GM12864 (cell line): Measurements from ENCODE around the gene MAP7D2.

Experiments
- DNase-seq: peaks from one replicate; pipeline ENCODE4 v3.0.0-alpha.2; 2011; ENCODE audit warnings: low read depth
- H3K4me3 ChIP-seq: 2 replicates; pipeline ENCODE4 v1.5.1; 2011; ENCODE audit warnings: mild to moderate bottlenecking, low read depth, low read length, control low read depth
- TF ChIP-seq, protein P1 (sequence below): IDR thresholded peaks from 2 replicates; pipeline ENCODE4 v1.5.1; 2011; ENCODE audit warnings: low read depth, mild to moderate bottlenecking, moderate library complexity, low read length, control low read depth, inconsistent platforms; ENCODE audit errors: missing control alignments

MAP7D2 gene

DNA sequence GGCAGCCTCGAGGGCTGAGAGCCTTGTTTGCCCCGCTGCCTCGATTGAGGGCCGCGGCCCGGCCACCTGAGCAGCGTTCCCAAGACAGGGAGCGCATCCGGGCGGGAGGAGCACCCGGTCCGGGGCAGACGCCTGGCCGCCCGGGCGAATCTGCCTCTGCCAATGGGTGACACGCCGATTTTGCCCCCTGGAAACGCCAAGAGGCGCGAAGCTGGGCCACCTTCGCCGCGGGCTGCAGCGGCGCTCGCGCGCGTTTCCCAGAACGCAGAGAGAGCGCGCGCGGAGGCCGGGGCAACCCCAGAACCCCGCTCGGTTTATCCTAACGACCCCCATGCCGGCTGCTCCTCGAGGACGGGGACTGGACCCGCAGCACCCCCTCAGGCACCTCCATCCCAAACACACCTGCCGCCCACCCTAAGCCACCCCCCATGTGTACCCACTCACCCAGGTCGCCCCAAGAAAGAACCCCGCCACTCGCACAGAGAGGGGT, 575 bp downstream of the MAP7D2 start:
- H3K4me3 ChIP-seq, result no peak overlapping the region
- TF ChIP-seq, protein P1, sequence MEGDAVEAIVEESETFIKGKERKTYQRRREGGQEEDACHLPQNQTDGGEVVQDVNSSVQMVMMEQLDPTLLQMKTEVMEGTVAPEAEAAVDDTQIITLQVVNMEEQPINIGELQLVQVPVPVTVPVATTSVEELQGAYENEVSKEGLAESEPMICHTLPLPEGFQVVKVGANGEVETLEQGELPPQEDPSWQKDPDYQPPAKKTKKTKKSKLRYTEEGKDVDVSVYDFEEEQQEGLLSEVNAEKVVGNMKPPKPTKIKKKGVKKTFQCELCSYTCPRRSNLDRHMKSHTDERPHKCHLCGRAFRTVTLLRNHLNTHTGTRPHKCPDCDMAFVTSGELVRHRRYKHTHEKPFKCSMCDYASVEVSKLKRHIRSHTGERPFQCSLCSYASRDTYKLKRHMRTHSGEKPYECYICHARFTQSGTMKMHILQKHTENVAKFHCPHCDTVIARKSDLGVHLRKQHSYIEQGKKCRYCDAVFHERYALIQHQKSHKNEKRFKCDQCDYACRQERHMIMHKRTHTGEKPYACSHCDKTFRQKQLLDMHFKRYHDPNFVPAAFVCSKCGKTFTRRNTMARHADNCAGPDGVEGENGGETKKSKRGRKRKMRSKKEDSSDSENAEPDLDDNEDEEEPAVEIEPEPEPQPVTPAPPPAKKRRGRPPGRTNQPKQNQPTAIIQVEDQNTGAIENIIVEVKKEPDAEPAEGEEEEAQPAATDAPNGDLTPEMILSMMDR, result no peak
- DNase-seq, result no peak

DNA sequence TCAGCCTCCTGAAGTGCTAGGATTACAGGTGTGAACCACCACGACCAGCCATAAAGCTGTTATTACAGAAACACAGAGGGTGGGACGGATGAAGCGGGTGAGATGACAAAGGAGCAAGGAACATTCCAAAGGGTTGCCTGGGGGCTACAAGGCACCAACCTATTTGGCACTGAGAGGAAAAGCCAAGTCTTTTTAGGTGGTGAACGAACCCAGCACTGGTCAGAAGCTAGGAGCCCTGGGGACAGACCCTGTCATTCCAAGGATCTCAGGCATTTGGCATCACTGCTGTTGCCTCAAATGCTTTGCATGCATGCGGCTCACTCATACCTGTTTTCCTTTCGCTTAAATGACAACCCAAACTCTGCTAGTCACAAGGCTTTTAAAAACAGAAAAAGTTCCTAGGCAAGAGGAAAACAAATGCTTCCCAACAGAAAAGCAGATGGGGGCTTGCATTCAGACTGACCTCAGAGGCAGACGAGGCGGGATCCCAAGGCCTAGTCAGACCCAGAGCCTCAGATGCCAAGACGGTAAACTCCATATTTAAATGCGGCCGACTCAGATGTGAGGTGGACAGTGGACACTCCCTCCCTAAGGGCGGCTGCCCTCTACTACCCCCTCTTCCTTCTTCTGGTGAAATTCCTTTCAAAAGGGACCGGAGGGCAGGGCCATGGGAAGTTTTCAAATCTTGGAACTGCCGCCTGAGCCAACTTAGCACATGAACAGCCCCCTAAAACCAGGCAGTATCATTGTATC, 4.5 kb downstream of the MAP7D2 start:
- TF ChIP-seq, protein P1, result no peak
- no peak for DNase-seq
- H3K4me3 ChIP-seq, result no peak overlapping the region

DNA sequence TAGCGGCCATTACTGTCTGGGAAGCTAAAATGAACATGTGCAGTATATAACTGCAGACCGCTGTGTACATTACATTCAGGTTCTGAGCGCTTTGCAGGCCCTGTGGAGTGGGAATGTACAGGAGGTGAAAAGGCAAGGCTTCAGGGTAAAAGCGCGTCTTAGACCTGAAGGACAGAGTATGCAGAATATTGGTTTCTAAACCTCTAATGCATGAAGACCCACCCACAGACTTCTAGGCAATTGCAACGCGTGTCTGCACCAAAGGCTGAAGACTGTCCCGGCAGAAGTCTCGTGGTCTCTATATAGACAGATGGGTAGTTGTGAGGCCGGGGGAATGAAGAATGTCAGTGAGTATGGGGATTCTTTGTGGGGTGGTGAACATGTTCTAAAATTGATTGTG, 5.4 kb downstream of the MAP7D2 start:
- DNase-seq, result no peak
- TF ChIP-seq, protein P1, result no peak
- no peak overlapping the region for H3K4me3 ChIP-seq

DNA sequence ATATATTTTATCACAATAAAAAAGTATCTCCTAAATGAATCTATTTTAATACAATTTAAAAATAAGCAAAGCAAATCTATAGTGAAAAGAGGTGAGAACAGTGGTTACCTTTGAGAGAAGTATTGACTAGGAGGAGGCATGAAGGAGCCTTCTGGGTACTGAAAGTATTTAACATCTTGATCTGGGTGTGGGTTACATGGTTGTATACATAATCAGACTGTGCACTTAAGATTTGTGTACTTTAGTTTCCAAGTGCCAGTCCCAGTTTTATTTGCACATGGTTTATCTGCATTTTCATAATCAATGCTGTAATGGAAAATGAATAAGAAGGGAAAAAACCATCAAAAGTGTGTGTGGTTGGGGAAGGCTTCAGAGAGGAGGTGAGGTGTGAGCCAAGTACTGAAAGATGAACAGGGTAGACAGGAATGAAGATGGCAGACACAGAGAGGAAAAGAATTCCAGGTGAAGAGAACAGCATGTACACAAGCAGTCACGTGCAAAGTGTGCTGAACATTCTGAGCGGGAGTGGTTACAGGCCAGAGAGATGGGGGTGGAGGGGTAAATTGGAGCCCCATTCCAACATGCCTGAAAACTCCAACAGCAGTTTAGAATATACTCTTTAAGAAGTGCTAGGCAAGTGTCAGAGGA, 14.6 kb downstream of the MAP7D2 start:
- H3K4me3 ChIP-seq, result no peak overlapping the region
- no peak for DNase-seq
- TF ChIP-seq, protein P1, result no peak

DNA sequence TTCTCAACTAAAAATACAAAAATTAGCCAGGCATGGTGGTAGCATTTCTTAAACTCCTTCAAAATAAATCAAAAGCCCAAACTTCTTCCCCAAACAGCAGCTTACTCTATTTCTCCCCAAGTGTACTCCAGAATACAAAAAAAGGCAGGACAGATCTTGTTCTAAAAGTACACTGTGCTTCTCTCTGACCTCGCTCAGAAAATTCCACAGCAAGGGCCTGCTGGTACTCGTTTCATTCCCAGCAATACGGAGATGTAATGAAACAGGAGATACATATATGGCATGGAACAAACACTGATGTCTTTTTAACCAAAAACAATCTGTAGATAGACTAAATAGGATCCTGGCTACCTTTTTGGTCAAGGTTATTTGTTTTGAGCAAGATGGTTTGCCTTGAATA, 25.2 kb downstream of the MAP7D2 start:
- no peak for DNase-seq
- TF ChIP-seq, protein P1, result no peak

DNA sequence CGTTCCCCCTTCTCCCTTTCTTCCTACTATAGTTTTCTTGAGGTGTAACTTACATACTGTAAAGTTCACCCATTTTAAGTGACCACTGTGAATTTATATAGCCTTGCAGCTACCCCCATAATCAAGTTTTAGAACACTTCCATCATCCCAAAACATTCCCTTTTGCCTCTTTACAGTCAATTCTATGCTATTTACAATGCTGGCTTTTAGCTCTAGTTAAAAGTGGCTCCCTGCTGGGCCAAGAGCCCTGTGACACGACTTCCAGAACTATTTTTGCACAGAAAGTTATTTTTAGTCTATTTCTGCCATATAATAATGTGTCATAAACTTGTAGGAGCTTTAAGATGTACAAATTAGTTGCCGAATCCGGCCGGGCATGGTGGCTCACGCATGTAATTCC, 26.9 kb downstream of the MAP7D2 start:
- no peak for DNase-seq
- TF ChIP-seq, protein P1, result no peak
- no peak overlapping the region for H3K4me3 ChIP-seq

More for the DNA sequence above, 25.2 kb downstream of the MAP7D2 start:
- no peak overlapping the region for H3K4me3 ChIP-seq
